ENCODE results near the gene RPA3.
A peak's percentile ranks its signal among the peaks of the same experiment; 100 is the strongest.
"Not testable (repeated sequence)": the region's sequence is repeated elsewhere in the genome, so short reads cannot be mapped to it uniquely, and the experiment has no call there.

Gene RPA3

GRCh38 chr7:7688310-7688709 lies 30.1 kb downstream of the RPA3 start:
- no peak for DNase-seq

GRCh38 chr7:7687800-7688199 lies 30.6 kb downstream of the RPA3 start:
- DNase-seq: no peak

- no peak for DNase-seq
Measured at GRCh38 chr7:7686811-7687508, 31.4 kb downstream of the RPA3 start.

GRCh38 chr7:7682861-7683260 lies 35.5 kb downstream of the RPA3 start:
- DNase-seq: no peak

- no peak for DNase-seq
Measured at GRCh38 chr7:7681936-7682329, 36.5 kb downstream of the RPA3 start.

- peak; percentile 76 for DNase-seq
Measured at GRCh38 chr7:7681191-7681935, 37.0 kb downstream of the RPA3 start.

- not testable (repeated sequence) for DNase-seq
Measured at GRCh38 chr7:7679640-7680039, 38.8 kb downstream of the RPA3 start.

- no peak for DNase-seq
Measured at GRCh38 chr7:7675686-7676085, 42.7 kb downstream of the RPA3 start.

DNA sequence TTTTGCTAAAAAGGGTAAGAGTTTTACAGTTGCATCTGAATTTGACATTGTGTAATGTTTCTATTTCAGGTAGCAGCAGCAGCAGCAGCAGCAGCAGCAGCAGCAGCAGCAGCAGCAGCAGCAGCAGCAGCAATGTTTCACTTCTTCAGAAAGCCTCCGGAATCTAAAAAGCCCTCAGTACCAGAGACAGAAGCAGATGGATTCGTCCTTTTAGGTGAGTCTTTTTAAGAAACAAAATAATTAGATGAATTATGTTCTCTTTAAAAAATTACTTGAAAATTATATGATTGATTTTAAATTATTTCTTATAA lies 45.2 kb downstream of the RPA3 start:
- DNase-seq: no peak

- DNase-seq: no peak
Measured at GRCh38 chr7:7672545-7673239, 45.7 kb downstream of the RPA3 start.

GRCh38 chr7:7671361-7671760 lies 47.0 kb downstream of the RPA3 start:
- DNase-seq: no peak

GRCh38 chr7:7670490-7670889 lies 47.9 kb downstream of the RPA3 start:
- DNase-seq: no peak

DNA sequence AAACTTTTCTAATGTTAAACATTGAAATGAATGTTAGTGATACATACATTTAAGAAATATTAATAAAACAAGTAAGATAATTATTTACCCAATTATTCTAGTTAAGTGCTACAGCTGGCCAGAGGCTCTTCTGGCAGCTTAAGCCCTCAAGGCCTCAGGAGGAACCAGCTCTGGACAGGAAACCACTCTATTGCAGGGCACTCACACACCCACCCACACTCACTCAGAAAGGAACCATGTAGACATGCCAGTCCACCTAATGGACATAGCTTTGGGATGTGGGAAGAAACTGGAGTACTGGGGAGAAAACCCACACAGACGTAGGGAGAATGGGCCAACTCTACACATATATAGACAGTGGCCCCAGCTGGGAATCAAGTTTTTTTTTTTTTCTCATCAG lies 49.7 kb downstream of the RPA3 start:
- no peak for DNase-seq

GRCh38 chr7:7667187-7667586 lies 51.2 kb downstream of the RPA3 start:
- no peak for DNase-seq

- DNase-seq: no peak
Measured at GRCh38 chr7:7665031-7665430, 53.4 kb downstream of the RPA3 start.

DNA sequence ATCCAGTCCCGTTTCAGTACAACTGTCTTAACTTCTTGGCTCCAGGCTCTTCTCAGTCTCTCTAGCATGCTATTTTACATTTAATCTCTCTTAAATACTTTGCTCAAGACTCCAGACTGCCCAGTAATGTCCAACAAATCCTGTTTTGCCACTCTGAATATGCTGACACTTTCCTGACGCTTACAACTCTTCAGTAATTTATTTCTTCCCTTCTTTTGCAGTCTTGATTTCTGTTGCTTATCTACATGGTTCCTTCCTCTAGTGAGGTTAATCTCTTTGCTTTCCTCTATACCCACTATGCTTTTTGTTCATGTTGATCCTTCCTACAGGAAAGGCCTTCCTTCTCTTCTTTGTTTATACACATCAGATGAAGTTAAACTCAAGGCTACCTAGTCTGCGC lies 54.1 kb downstream of the RPA3 start:
- DNase-seq: no peak

GRCh38 chr7:7662527-7662926 lies 55.9 kb downstream of the RPA3 start:
- DNase-seq: no peak

DNA sequence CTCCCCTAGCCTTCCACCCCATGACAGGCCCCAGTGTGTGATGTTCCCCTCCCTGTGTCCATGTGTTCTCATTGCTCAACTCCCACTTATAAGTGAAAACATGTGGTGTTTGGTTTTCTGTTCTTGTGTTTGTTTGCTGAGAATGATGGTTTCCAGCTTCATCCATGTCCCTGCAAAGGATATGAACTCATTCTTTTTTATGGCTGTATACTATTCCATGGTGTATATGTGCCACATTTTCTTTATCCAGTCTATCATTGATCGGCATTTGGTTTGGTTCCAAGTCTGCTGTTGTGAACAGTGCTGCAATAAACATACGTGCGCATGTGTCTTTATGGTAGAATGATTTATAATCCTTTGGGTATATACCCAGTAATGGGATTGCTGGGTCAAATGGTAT lies 61.9 kb downstream of the RPA3 start:
- not testable (repeated sequence) for DNase-seq

DNA sequence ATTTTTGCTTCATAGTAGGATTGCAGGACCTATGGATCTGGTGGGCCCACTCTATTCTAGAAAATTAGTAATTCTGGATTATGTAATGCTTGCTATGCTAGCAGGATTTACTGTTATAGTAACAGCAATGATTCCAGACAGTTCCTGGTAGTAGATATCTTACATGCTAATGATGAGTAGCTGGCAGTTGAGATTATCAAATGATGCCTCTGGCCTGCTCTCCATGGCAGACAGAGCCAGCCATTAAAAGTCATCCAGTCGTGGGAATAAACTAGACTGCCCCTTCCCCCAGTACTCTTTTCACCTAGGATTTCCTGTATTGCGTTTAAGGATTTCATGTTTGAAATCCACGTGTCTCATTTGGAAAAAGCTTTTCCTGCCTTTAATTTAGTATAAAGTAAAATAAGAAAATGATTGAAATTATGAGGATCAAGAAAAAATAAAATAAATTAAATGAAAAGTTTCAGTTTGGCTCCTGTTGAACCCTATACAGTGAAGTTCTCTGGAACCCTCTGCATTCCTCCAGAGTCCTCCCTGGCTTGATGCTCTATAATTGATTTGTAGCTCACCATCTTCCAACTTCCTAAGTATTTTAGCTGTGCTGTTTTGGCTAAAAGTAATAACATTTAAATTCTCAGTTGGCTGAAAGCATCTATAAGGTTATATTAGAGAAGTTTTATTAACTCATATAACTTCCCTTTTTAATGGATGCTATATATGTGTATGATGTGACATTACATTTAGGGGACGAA lies 63.3 kb downstream of the RPA3 start:
- DNase-seq: no peak

DNA sequence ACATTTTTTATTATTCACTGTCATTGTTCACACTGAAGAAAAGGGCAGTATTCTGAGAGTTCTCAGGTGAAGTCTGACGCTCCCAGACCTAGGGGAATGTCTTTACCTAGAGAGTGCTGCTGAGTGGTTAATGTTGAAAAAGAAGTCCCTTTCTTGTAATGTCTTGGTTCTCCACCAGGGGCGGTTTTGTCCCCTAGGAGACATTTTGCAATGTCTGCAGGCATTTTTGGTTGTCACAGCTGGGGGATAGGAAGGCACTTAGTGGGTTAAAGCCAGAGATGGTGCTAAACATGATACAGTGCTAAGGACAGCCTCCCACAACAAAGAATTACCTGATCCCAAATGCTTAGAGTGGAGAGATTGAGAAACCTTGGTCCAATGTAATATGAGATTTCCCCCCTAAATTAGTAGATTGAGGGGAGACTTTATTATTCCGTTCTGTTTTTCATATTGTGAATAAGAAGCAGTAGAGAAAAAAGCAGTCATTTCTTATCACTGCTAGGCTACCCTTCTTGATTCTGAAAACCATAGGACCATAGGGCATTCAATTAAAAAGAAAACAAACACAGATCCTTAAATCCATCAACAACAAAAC lies 64.7 kb downstream of the RPA3 start:
- DNase-seq: peak; percentile 50

DNA sequence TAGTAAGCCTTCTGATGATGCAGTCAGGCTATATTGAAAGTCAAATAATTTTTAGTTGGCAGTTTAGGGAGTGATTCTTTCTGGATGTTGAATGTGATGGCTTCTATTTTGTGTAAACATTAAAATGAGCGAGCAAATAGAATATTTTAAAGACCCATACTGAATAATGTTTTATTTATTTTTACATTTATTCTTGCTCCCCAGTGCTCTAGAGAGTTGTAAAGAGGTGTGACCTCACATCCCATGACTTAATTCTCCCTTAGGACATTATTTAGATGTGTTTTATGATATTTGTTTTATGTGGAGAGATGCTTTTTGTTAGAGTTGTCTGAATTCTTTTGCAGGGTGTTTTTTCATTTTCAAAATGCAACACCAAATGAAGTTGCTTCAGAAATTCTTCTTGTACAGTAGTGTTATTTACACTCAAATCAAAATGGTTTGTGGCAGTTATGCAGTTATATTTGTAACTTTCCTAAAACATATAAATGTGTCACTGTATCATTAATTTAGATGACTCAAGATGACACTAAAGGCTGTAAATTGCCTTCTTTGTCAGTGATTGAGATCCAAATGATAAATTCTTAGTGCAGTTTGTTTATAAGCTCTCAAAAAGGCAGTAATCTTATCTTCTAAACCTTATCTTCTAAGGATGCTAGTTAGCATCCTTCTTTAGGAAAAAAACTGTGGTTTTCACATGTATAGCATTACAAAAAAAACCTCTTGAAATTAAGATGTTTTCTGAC lies 65.4 kb downstream of the RPA3 start:
- no peak for DNase-seq

DNA sequence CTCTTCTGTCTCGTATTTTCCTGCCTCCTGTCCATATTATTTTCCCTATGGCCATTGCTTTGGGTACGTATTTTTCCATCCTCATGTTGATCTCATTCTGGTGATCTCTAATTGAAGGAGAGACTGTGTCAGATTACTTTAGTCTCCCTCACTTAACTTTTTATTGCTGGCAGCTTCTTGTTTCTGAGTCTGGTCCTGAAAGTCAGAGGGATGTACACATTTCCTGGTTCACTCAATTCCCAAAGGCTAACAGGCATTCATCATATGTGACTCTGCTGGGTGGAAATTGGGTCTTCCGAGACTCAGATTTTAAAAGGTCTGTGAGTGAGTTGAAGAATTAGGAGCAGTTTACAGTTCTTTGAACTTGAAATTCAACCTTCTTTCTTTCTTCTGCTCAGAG lies 66.9 kb downstream of the RPA3 start:
- no peak for DNase-seq
